Measurements from ENCODE around the gene NEIL1.

The NEIL1 gene

DNA sequence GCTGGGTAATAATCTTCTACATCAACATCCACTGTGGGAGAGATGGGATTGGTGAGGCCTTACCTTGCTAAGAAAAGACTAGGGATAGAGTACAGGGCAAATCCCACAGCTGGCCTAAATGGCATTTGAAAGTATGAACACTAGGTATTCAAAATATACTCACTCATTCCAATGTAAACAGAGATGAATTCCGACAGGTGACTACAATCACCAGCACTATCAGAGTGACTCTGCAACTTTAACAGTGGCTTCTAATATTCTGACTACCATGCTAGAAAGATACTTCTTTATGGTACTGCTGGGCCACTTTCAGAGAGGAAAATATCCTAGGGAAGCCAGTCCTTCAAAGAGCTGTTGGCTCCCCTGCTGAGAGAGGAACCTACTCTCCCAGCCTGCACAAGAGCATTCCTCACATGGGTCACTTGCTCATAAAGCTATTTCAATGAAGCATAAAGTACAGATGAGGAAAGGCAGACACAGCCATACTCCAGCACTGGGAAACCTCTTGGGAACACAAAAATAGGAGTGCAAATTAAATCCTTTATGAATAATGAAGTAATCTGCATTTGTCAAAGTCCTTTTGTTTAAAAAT, 43.0 kb downstream of the NEIL1 start:
- no peak for DNase-seq

DNA sequence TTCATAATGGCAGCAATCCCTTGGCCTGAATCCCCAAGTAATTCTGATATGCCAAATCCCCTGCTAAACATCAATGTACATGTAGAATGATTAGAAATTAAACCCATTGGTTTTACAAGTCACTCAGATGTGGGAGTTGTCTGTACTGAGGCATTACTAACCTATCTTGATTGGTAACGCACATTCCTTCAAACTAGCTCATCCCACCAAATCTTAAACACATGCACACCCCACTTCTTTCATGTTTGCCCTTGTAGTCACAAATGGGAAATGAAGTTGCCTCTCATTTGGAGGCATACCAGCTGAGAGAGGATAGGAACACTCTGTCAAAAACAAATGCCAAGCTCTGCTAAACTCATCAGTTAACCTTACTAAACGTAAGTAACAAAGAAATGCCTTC, 50.7 kb downstream of the NEIL1 start:
- DNase-seq = no peak

DNA sequence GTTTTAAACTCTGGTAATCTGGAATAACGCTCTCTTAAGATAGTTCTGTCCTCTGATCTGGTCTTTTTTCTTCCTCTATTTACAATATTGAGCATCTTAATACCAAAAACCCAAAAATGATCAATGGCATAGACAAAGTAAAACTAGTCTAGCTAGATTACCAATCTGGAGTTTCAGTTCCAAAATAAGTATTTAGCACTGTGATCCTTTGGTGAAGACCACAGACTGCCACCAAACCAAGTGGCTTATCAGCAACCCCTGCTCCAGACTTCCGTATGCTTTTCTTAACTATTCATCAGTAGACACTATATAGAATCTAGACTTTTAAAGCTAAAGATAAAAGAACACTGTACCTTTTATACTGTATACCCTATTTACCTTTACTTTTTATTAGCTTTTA, 57.1 kb downstream of the NEIL1 start:
- DNase-seq = no peak
